GM19324 (cell line): ENCODE measurements around the gene SYNE1.
"Not testable (repeated sequence)": the region's sequence is repeated elsewhere in the genome, so short reads cannot be mapped to it uniquely, and the experiment has no call there.

Source experiments
- ATAC-seq: cut with Tn5 transposase; IDR thresholded peaks from one replicate; pipeline ENCODE4 v1.9.1; 2021; ENCODE audit warnings: mild to moderate bottlenecking, moderate library complexity; ENCODE audit not compliant: unreplicated experiment, low FRiP score

Gene SYNE1

DNA sequence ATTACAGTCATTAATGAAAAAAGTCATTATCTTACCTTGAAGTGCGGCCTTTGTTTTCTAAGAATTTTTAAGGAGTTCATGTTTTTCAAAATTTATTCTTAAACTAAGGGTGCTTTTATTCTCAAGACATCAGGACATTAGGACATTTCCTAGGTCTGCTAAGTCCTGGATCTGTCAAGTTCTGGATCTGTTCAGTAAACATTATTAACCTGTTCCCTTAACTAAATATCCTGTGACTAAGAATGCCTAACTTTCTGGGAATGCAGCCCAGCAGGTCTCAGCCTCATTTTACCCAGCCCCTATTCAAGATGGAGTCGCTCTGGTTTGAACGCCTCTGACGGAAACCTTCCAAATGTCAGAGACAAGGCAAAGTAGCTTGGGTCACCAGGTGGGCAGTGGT lies 302.6 kb downstream of the SYNE1 start:
- ATAC-seq, result no peak

DNA sequence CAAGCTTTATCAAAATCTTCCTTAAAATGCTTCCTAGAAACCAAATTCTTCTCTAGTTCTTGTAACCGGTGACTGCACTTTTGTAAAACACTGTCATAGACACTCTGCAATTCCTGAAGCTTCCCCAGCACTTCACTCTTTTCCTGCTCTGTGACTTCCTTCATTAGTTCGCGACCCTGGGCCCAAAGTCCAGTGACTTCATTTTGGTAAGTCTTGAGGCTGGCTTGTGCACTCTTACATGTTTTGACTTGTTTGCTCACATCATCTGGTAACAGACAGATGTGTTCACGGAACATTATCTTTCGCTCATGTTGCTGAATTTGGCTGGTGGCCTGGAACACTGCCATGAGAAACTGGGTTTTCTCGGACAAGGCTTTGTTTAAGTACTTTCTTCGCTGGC lies 306.2 kb downstream of the SYNE1 start:
- ATAC-seq, result no peak

DNA sequence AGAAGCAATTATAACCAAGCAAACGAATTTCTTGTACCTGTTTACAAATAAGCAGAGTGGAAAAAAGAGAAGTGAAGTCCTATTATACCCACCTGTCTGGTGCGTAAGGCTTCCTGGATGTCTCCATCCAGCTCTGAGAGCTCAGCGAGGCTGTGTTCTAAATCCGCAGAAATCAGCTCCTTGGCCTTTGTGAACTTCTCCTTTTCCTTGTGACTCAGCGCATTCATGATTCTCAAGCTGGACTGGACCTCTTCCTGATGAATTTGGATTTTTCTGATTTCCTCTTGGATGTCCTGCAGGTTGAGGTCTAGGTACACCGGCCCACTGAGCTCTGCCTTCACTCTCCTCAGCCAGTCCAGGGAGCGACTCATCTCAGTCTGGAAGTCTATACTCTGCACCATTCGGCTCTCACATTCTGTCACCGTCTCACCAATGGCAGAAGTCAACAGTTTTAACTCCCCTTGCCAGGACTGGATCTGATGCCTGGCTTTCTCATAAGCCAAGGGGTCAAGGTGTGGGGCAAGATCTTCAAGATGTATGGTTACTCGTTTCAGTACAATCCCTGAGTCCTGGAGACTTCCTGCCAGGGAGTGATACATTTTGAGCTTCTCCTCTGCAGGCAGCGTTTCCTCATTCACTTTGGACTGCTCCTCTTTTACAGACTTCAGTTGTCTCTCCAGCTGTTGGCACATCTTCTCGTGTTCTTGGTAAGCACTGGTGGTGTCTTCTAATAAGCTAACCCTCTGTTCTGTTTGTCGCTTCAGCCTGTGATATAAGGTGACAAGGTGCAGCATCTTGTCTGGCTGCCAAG lies 307.3 kb downstream of the SYNE1 start:
- ATAC-seq, result no peak

DNA sequence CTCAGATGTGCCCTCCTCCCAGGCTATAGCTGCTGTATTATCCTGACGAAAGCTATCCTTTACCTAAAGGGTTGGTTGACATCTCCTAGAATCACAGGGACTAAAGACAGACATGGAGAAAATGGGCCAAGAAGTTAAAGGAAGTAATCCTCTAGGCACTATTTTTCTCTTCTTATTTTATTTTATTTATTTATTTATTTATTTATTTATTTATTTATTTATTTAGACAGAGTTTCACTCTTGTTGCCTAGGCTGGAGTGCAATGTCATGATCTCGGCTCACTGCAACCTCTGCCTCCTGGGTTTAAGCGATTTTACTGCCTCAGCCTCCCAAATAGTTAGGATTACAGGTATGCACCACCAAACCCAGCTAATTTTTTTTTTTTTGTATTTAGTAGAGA lies 309.0 kb downstream of the SYNE1 start:
- ATAC-seq, result not testable (repeated sequence)

DNA sequence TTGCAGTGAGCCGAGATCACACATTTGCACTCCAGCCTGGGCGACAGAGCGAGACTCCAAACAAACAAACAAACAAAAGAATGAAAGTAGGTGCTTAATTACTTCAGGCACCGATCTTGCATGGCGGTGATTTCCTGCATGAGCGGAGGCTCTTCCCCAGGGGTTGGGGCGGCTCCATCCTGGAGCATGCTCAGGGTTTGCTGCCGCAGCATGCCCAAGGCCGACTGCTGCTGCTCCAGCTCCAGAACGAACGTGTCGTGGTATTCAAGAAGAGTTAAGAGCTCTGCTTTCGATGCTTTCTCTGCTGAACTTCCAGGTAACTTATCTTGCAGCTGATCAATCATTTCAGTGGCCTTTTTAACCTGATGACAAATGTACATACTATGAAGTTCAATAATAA lies 313.8 kb downstream of the SYNE1 start:
- ATAC-seq, result no peak

DNA sequence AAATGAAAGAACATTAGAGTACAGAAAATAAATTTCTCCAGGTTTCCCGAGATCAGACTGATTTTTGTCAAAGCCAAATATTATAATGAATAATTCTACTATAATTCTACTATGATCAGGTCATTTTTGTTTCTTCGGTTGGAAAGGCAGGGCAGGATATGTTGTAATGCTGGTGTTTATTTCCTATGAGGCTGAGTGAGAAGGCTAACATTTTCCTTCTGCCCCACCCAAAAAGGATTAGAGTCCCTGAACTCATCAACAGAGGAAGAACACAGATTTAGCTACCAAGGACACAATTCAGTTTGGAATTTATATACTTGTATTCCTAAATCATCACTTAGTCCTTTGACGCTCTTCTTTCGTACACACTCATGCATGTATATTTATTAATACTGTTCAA lies 318.9 kb downstream of the SYNE1 start:
- ATAC-seq, result no peak

DNA sequence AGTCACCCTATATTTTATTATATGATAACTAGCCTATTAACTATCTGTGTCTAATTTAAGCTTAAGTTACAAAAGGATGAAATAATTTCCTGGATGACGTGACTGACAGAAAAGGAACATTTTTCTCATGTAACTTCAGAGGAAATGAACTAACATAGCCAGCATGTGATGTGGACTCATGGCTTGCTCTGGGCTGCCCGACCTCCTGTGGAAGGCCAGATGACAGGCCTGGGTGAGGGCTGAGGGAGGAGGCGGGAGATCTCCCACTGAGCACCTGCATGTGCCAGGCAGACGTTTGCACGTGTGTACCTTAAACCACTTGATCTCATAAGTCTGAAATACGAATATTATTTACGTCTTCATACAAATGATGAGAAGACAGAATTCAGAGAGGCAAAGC lies 321.1 kb downstream of the SYNE1 start:
- ATAC-seq, result no peak

DNA sequence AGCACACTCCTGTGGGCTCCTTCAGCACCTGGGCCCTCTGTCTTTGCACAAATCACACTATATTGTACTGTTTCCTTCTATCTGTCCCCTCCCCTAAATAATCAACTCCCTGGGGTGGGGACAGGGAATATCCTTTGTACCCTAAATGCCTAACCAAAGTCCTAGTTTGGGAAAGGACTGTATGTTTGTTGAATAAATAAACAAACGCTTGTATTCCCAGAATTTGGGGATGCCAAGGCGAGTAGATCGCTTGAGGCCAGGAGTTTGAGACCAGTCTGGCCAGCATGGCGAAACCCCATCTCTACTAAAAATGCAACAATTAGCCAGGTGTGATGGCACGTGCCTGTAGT lies 322.7 kb downstream of the SYNE1 start:
- ATAC-seq, result no peak

DNA sequence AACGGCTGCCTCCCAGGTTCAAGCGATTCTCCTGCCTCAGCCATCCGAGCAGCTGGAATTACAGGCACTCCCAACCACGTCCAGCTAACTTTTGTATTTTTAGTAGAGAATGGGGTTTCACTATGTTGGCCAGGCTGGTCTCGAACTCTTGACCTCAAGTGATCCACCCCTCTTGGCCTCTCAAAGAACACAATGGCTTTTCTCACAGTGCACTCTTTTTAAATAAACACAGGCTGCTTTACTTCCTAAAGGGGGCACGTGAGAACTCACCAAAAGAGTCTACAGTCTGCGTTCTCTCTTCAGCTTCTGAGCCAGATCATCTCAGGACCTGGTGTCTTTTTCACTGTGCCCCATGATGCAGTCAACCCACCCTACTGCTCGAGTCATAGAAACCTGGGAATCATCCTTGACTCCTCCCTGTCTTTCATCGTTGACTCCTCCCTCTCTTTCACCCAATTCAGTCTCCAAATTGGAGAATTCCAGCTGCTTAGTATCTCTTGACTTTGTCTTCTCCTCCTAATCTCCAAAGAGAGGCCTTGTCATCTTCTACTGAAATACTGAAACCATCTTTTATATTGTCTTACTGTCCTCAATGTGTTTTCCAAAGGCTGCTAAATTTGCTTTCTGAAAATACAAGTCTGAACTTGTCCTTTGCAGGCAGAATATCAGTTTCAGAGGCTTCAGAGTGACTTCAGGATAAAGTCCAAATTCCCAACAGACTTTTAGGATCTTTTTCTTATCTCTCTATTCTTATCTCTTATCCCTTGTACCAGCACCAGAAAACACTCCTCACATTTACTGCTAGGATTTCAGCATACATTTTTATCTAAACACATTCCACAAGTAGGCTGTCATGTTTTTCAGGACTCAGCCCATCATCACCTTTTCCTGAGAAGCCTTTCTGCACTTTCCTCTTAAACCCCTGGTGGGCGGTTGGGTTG lies 323.4 kb downstream of the SYNE1 start:
- no peak for ATAC-seq

DNA sequence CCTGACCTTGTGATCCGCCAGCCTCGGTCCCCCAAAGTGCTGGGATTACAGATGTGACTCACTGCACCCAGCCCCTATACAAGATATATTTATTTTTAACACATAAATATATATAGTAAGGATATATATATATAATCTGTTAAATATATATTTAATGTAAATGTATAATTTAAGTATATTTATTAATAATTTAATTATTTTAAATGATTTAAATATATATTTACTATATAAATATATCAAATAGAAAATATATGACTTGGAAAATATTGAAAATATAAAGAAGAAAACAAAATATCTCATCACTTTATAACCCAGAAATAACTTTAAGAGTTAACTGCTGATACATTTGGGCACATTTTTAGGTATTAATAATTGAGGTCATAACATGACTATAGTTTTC lies 324.7 kb downstream of the SYNE1 start:
- ATAC-seq, result no peak

DNA sequence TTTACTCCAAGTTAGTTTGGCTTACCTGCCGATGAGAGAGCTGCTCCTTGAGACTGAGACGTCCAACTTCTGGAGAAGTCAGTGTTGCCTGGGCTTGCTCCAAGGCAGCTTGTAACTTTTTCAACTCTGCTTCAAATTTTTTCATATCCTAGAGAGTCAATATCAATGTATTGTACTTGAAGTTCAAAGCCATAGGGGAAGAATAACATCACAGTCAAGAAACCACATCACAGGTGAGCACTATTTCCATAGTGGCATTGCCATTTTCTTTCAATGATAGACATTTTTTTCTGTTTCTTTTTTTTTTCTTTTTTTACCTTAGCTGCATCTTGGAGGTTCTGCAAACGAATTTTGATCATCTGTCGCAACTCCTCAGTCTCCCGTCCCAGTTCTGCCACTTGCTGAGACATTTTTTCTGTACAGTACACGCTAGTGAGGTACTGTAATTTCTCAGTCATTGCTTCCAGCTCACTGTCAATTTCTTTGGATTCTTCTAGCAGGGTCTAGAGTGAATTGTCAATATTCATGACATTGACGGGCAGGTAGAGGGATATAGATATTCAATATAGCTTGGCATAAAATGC lies 326.7 kb downstream of the SYNE1 start:
- ATAC-seq, result no peak

DNA sequence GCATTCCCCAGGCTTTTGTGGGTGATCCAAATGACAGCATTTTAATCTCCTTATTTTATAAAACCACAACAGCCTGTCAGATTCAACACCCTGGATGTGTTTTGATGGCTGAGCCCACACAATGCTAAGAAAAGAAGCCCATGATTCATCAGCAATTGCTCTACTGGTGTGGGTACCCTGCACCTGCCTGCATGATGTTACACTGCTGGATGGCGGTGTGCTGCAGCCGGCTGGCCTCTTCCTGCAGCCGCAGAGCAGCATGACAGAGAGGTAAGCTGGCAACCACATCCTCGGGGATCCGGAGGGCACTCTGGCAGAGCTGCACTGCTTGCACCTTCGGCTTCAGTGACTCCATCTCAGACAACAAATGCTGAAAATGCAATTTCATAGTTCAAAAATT lies 327.5 kb downstream of the SYNE1 start:
- ATAC-seq, result peak; percentile 57

DNA sequence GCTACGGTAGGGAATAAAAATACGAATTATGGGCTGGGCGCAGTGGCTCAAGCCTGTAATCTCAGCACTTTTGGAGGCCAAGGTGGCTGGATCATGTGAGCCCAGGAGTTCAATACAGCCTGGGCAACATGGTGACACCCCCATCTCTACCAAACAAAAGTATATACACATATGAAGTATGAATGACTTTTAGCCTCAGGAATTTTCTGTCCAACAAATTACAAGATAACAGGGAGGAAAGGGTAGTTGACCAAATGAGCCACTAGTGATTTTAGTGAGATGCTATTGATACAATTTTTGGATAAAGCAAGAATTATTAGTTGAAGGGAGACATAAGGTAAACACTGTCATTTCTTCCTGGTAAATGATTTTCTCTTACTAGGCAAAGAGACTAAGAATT lies 328.2 kb downstream of the SYNE1 start:
- no peak for ATAC-seq

DNA sequence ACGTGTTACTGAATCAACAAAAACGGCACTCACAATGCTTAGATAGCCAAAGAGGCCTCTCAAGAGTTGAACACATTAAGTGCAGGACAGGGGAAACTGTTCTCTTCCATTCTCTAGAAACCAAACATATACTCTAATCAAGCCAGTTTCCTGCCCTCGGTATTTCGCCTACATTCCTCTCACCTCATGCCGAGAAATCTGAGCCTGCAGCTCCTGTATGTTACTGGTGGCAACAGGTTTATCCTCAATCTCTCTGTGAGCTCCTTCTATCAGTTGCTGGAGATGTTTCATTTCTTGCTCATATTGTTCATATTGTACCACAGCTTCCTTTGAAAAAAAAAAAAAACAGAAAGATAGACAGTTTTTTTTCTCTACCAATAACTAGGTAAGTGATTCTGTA lies 328.9 kb downstream of the SYNE1 start:
- no peak for ATAC-seq

DNA sequence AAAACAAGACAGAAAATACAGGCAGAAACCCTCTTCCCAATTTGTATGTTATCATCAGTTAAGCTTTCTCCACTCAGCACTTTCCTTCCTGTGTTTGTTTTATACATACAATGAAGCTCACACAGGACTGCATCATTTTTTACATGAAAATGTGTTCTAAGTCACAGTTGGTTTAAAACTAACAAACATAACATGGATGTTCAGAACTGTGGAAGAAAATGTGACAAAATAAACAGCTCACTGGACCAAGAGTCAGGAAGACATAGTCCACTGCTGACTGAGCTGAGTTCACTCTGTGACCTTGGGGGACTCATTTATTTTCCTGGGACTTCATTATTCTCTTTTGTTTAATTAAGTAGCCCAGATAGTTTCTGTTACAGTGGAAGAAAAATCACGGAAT lies 331.5 kb downstream of the SYNE1 start:
- ATAC-seq, result no peak

DNA sequence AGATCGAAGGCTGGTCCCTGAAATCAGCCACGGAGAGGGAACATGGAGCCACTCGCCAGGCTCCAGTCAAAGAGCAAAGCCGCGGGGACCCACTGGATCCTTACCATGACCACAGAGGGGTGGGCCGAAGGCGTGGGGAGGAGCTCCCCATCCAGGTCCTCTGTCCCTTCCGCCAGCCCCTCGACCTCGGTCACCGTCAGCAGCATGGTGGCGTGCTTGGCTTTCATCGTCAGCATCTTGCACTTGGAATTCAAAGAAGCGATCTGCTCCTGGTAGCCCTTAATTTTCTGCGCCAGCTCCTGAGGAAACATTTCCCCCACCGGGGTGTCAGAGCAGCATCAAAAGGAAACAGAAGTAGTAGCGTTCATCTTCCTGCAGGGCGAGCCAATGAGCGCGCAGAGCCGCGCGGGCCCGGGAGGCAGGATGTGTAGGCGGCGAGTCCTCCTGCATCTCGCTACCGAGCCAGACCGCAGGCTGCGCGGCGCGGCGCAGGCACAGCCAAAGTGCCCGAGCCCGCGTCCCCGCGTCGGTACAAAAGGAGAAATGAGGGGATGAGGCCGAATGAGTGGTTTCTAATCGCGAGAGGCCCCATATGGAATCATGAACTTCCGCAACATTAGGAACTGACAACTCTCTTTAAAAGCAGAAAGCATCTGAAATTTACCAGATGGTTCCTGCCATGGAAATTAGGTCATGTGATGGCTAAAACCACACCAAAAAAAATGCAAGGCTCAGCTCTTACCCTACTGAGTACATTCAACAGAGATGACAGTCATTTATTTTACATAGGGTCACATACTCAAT lies 335.2 kb downstream of the SYNE1 start:
- ATAC-seq, result peak; percentile 96

DNA sequence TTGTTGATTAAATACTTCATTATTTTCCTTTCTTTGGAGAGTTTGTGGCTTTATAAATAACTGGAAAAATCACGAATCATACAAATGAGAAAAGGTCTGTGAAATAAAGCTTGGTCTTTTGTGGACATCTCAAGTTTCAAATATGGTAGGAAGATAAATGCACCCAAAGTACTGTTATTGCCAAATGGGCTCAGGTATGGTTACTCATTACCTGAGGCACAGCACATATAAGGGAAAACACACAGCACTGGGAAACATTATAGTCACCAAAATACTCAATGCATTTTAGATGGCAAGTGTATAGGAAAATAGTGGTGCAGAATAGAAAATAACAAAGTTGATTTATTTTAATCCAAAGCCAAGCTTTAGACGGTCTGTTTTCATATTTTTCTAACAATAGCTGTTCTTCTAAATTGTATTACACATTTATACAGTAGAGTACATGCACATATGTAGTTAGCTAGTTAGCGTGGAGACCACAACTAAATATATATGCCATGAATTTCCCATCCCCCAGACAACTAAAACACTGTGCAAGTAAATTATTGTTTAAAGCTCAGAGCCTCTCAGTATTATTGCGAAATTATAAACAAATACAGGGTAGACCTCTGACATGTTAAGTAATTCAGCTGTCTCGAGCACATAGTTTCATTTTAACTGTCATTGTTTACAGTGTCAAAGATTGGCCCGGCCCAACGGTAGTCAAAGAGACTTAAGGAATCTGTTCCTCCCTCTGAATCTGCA lies 336.0 kb downstream of the SYNE1 start:
- peak; percentile 30 for ATAC-seq

DNA sequence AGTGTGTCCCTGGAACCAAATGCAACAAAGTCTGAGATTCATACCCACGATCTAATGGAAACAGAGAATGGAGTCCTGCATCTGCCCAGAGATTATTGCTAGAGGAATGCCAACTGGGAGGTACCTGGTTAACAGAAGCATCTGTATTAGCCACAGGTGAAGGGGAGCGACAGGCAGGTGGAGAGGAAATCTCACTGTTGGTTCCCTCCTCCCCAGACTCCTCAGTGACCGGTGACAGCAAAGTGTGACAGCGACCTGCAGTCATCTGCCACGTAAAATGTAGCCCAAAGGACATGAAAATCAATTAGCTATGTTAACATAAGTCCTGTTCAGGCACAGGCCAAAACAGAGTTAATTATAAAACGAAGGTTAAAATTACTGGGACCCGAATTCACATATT lies 336.6 kb downstream of the SYNE1 start:
- ATAC-seq, result no peak

DNA sequence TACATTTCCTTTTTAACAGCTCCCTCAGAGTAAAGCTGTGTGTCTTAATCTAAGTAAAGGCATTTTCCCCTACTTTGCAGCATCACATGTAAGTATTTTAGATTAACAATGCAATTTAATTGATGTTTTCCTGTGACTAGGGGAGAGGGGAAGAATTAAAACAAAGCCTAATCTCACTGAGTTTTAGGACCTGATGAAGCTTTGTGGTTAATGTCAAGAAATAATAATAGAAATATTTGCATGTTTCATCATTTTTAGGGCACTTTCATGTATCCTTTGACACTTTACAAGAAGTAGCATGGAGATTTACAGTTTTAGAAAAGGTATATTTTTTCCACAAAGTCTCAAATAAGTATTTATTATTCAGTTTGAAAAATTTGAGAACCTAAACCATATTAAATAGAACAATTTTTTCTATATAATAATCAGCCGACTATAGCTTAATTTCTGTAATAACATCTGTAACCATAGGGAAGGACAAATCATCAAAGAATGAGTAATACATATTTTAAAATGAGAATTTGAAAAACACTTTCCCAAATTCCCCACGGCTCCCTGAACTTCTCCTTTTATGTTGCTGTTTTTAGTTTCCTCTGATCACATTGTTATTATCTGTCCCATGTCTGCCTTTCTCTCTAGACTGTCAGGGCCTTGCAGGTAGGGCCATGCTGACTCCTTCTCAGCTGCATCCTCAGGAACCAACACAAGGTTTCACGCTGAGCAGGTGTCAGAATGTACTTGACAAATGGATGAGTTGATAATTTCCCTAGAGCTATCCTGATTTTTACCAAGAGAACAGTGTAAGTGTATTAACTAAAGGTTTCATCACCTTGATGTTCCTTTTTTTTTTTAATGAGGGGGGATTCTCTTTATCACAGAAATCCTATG lies 338.1 kb downstream of the SYNE1 start:
- ATAC-seq, result no peak
